ENCODE data around the gene PIM2.
"Not testable (repeated sequence)": the region's sequence is repeated elsewhere in the genome, so short reads cannot be mapped to it uniquely, and the experiment has no call there.

The PIM2 gene

GRCh38 chrX:48883729-48884128 lies 35.1 kb downstream of the PIM2 start:
- H3K4me3 ChIP-seq (ENCODE audit: control insufficient read depth, low read depth, low read length), result no peak overlapping the region
- DNase-seq (ENCODE audit: low read depth), result no peak

GRCh38 chrX:48876944-48877343 lies 41.9 kb downstream of the PIM2 start:
- DNase-seq (ENCODE audit: low read depth); H3K4me3 ChIP-seq (ENCODE audit: control insufficient read depth, low read depth, low read length): not testable (repeated sequence)

More at GRCh38 chrX:48883729-48884128, 35.1 kb downstream of the PIM2 start:
- no peak for TF ChIP-seq CTCF (IDR thresholded peaks at IDR 0.05; ENCODE audit: control insufficient read depth, insufficient read depth, low read depth, low read length, missing control alignments)

- not testable (repeated sequence) for H3K4me3 ChIP-seq (ENCODE audit: control insufficient read depth, low read depth, low read length); DNase-seq (ENCODE audit: low read depth)
Observed at GRCh38 chrX:48872017-48872416, 46.8 kb downstream of the PIM2 start.

GRCh38 chrX:48864210-48864609 lies 54.6 kb downstream of the PIM2 start:
- H3K4me3 ChIP-seq (ENCODE audit: control insufficient read depth, low read depth, low read length), result no peak overlapping the region
- peak; percentile 45 for DNase-seq (ENCODE audit: low read depth)
- TF ChIP-seq CTCF (IDR thresholded peaks at IDR 0.05; ENCODE audit: control insufficient read depth, insufficient read depth, low read depth, low read length, missing control alignments), result no peak
